ENCODE data around the gene CHRM2.

- TF ChIP-seq MAZ (IDR thresholded peaks at IDR 0.05; ENCODE audit: borderline replicate concordance, low read depth, low read length) = no peak
- no peak for TF ChIP-seq CTCF (IDR thresholded peaks at IDR 0.05)
- TF ChIP-seq EP300 (IDR thresholded peaks at IDR 0.05) = no peak
These were observed 73.9 kb downstream of the CHRM2 start for GRCh38 chr7:136942401-136942800.

Measured in A549 (cell line).